Stimulated activated naive CD4-positive, alpha-beta T cell (primary cell): ENCODE data around the gene IGF2BP3.
"Not testable (repeated sequence)": the region's sequence is repeated elsewhere in the genome, so short reads cannot be mapped to it uniquely, and the experiment has no call there.

Source experiments
- DNase-seq, 6 experiments: peaks; one replicate each; lab custom pipeline; 2025; lab: John Stamatoyannopoulos, UW

IGF2BP3 gene

GRCh38 chr7:23422384-23422783, 47.9 kb downstream of the IGF2BP3 start:
- DNase-seq: no peak

- DNase-seq: no peak
Observed at GRCh38 chr7:23419845-23420244, 50.4 kb downstream of the IGF2BP3 start.

- no peak for DNase-seq
Observed at GRCh38 chr7:23419160-23419559, 51.1 kb downstream of the IGF2BP3 start.

- no peak for DNase-seq
Observed at GRCh38 chr7:23418046-23418445, 52.2 kb downstream of the IGF2BP3 start.

GRCh38 chr7:23415198-23415597, 55.1 kb downstream of the IGF2BP3 start:
- DNase-seq: no peak

- DNase-seq: no peak
Observed at GRCh38 chr7:23410446-23411183, 59.7 kb downstream of the IGF2BP3 start.

GRCh38 chr7:23406564-23406963, 63.7 kb downstream of the IGF2BP3 start:
- DNase-seq: not testable (repeated sequence)

- DNase-seq: no peak
Observed at GRCh38 chr7:23405240-23405618, 65.1 kb downstream of the IGF2BP3 start.

GRCh38 chr7:23404546-23405239, 65.6 kb downstream of the IGF2BP3 start:
- no peak for DNase-seq

- no peak for DNase-seq
Observed at GRCh38 chr7:23403970-23404369, 66.3 kb downstream of the IGF2BP3 start.

GRCh38 chr7:23398090-23398489, 72.2 kb downstream of the IGF2BP3 start:
- not testable (repeated sequence) for DNase-seq

- DNase-seq: no peak
Observed at GRCh38 chr7:23397241-23397640, 73.0 kb downstream of the IGF2BP3 start.

- no peak for DNase-seq
Observed at GRCh38 chr7:23396222-23397015, 73.9 kb downstream of the IGF2BP3 start.

GRCh38 chr7:23394488-23395171, 75.7 kb downstream of the IGF2BP3 start:
- no peak for DNase-seq

GRCh38 chr7:23393636-23394035, 76.7 kb downstream of the IGF2BP3 start:
- no peak for DNase-seq

- no peak for DNase-seq
Observed at GRCh38 chr7:23389701-23390100, 80.6 kb downstream of the IGF2BP3 start.

GRCh38 chr7:23387583-23387982, 82.7 kb downstream of the IGF2BP3 start:
- no peak for DNase-seq

- DNase-seq: no peak
Observed at GRCh38 chr7:23385140-23385539, 85.2 kb downstream of the IGF2BP3 start.

- no peak for DNase-seq
Observed at GRCh38 chr7:23383225-23383624, 87.1 kb downstream of the IGF2BP3 start.

GRCh38 chr7:23380961-23381360, 89.3 kb downstream of the IGF2BP3 start:
- DNase-seq: no peak

- no peak for DNase-seq
Observed at GRCh38 chr7:23380556-23380955, 89.7 kb downstream of the IGF2BP3 start.

- no peak for DNase-seq
Observed at GRCh38 chr7:23378996-23379395, 91.3 kb downstream of the IGF2BP3 start.
